ENCODE data around the gene FMN1. TPM values are rescaled to one million over a fixed set of nuclear protein-coding genes. Genes with fewer than 3 reads are reported as not detected.

FMN1 gene
- polyA plus RNA-seq, 1 experiment, result 3.7 TPM

GRCh38 chr15:33094336-33094735, 100.2 kb downstream of the FMN1 start:
- H3K4me3 ChIP-seq (ENCODE audit: low read depth, low read length), result no peak overlapping the region
- no peak overlapping the region for H3K27ac ChIP-seq (ENCODE audit: low read depth, low read length)
- TF ChIP-seq, protein P1, sequence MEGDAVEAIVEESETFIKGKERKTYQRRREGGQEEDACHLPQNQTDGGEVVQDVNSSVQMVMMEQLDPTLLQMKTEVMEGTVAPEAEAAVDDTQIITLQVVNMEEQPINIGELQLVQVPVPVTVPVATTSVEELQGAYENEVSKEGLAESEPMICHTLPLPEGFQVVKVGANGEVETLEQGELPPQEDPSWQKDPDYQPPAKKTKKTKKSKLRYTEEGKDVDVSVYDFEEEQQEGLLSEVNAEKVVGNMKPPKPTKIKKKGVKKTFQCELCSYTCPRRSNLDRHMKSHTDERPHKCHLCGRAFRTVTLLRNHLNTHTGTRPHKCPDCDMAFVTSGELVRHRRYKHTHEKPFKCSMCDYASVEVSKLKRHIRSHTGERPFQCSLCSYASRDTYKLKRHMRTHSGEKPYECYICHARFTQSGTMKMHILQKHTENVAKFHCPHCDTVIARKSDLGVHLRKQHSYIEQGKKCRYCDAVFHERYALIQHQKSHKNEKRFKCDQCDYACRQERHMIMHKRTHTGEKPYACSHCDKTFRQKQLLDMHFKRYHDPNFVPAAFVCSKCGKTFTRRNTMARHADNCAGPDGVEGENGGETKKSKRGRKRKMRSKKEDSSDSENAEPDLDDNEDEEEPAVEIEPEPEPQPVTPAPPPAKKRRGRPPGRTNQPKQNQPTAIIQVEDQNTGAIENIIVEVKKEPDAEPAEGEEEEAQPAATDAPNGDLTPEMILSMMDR (IDR thresholded peaks at IDR 0.05; ENCODE audit: low read depth, low read length), result no peak
- POLR2A ChIA-PET, result no interaction called here
- no peak for DNase-seq (ENCODE audit: low read depth, low spot score)
- H3K9me3 ChIP-seq (ENCODE audit: control insufficient read depth, insufficient read depth, low read length), result no peaks in the 10 kb centered on the region
- H3K27me3 ChIP-seq (ENCODE audit: control insufficient read depth, insufficient read depth, low read length), result no peaks in the 10 kb centered on the region
- CTCF ChIA-PET, result interaction anchor here (0.6 to 14.6 kb wide), 2 partner anchors 40 to 273 kb away, joined by 3 to 290 read pairs; no protein-coding TSS in a partner anchor

DNA sequence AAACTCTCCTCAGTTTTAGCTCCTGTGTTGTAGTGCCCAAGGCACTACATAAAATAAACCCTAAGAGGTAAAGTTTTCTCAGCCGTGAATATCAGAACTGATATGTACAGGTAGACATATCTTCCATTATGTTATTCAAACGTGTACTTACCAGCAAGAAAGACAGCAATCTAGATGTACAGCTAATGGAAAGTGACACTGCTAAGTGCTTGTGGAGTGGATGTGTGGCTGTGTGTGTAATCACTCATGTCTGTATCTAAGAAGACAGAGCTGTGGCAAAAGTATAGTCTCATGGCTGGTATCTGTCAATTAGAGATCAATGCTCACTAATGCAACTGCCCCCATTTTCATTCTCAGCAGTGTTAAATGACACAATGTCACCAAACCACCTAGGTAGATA, 101.3 kb downstream of the FMN1 start:
- Histone ChIP-seq H3K4me3 (ENCODE audit: low read depth, low read length) (no peak overlapping the region), H3K27ac (ENCODE audit: low read depth, low read length) (no peak overlapping the region), H3K27me3 (ENCODE audit: control insufficient read depth, insufficient read depth, low read length) (no peaks in the 10 kb centered on the region), H3K9me3 (ENCODE audit: control insufficient read depth, insufficient read depth, low read length) (no peaks in the 10 kb centered on the region)
- no peak for DNase-seq (ENCODE audit: low read depth, low spot score)
- TF ChIP-seq, protein P1 (IDR thresholded peaks at IDR 0.05; ENCODE audit: low read depth, low read length), result no peak
- POLR2A ChIA-PET, result no interaction called here
- CTCF ChIA-PET, result interaction anchor here (14.6 kb wide), 1 partner anchor 41 kb away, joined by 290 read pairs; no protein-coding TSS in a partner anchor

- DNase-seq (ENCODE audit: low read depth, low spot score), result no peak
- TF ChIP-seq, protein P1 (IDR thresholded peaks at IDR 0.05; ENCODE audit: low read depth, low read length), result no peak
- H3K27ac ChIP-seq (ENCODE audit: low read depth, low read length), result no peak overlapping the region
- POLR2A ChIA-PET, result interaction anchor here (1.1 to 1.3 kb wide), 2 partner anchors 12 to 40 kb away, joined by 4 read pairs; no protein-coding TSS in a partner anchor
- H3K4me3 ChIP-seq (ENCODE audit: low read depth, low read length), result peak overlapping the region; percentile 32
- H3K27me3 ChIP-seq (ENCODE audit: control insufficient read depth, insufficient read depth, low read length), result no peaks in the 10 kb centered on the region
- no peaks in the 10 kb centered on the region for H3K9me3 ChIP-seq (ENCODE audit: control insufficient read depth, insufficient read depth, low read length)
- CTCF ChIA-PET, result interaction anchor here (14.6 kb wide), 1 partner anchor 42 kb away, joined by 290 read pairs; no protein-coding TSS in a partner anchor
Observed at GRCh38 chr15:33091983-33092693, 102.4 kb downstream of the FMN1 start.

GRCh38 chr15:33089878-33090757, 104.4 kb downstream of the FMN1 start:
- Histone ChIP-seq H3K27me3 (ENCODE audit: control insufficient read depth, insufficient read depth, low read length) (no peaks in the 10 kb centered on the region), H3K9me3 (ENCODE audit: control insufficient read depth, insufficient read depth, low read length) (no peaks in the 10 kb centered on the region), H3K4me3 (ENCODE audit: low read depth, low read length) (peak overlapping the region; percentile 40), H3K27ac (ENCODE audit: low read depth, low read length) (peak overlapping the region; percentile 63)
- ChIA-PET CTCF (interaction anchor here (0.6 to 14.6 kb wide), 5 partner anchors 10 to 74 kb away, joined by 3 to 290 read pairs (median 4); no protein-coding TSS in a partner anchor), POLR2A (interaction anchor here (0.6 kb wide), 1 partner anchor 24 kb away, joined by 3 read pairs; no protein-coding TSS in a partner anchor)
- TF ChIP-seq, protein P1 (IDR thresholded peaks at IDR 0.05; ENCODE audit: low read depth, low read length), result no peak
- peak; percentile 86 for DNase-seq (ENCODE audit: low read depth, low spot score)

Measured in AG04450 (cell line).